Keratinocyte (primary cell): ENCODE data around the gene STOX2. TPM values are rescaled to one million over a fixed set of nuclear protein-coding genes. Genes with fewer than 3 reads are reported as not detected.

Source experiments
- DNase-seq: peaks from one replicate; pipeline ENCODE4 v3.0.0-alpha.2; 2011; ENCODE audit warnings: low read depth, missing footprints, low spot score
- FAIRE-seq: peaks from 2 replicates; lab custom pipeline; 2011; peaks lifted over from hg19 to GRCh38; lab: Jason Lieb, UNC
- H2AFZ ChIP-seq: 2 replicates; pipeline ENCODE4 v1.6.0; 2012; ENCODE audit warnings: low read length, control low read depth, inconsistent platforms; ENCODE audit not compliant: control insufficient read depth
- H3K27ac ChIP-seq: 2 replicates; pipeline ENCODE4 v1.5.1; 2011; ENCODE audit warnings: low read length; ENCODE audit not compliant: control insufficient read depth, insufficient read depth
- H3K27me3 ChIP-seq: 3 replicates; pipeline ENCODE4 v1.6.0; 2011; ENCODE audit warnings: low read length; ENCODE audit not compliant: control insufficient read depth, insufficient read depth; ENCODE audit errors: extremely low read depth
- H3K36me3 ChIP-seq, 2 experiments: 2 replicates in 1 of 2; 3 replicates in 1 of 2; pipeline ENCODE4 v1.5.1; 2011; ENCODE audit warnings: low read length in 2 of 2, mild to moderate bottlenecking in 1 of 2; ENCODE audit not compliant: control insufficient read depth in 2 of 2, insufficient read depth in 2 of 2; ENCODE audit errors: extremely low read depth in 1 of 2
- H3K4me1 ChIP-seq: 3 replicates; pipeline ENCODE4 v1.5.1; 2011; ENCODE audit warnings: low read length; ENCODE audit not compliant: control insufficient read depth, insufficient read depth; ENCODE audit errors: extremely low read depth
- H3K4me2 ChIP-seq: 3 replicates; pipeline ENCODE4 v1.6.0; 2011; ENCODE audit warnings: low read depth, low read length; ENCODE audit not compliant: control insufficient read depth, insufficient read depth; ENCODE audit errors: extremely low read depth
- H3K4me3 ChIP-seq, 3 experiments: fragments of 200-600 bp in 1 of 3; sonication (generic) in 1 of 3; 2 replicates in 2 of 3; 3 replicates in 1 of 3; pipeline ENCODE4 v1.5.1; 2011 to 2016; ENCODE audit warnings: low read length in 3 of 3, mild to moderate bottlenecking in 3 of 3, control low read depth in 2 of 3, inconsistent platforms in 1 of 3, low read depth in 1 of 3, mixed read lengths in 1 of 3, mixed run types in 1 of 3, moderate library complexity in 1 of 3; ENCODE audit not compliant: control insufficient read depth in 2 of 3, insufficient read depth in 2 of 3; ENCODE audit errors: extremely low read depth in 1 of 3
- H3K79me2 ChIP-seq: 2 replicates; pipeline ENCODE4 v1.6.0; 2012; ENCODE audit warnings: low read length; ENCODE audit not compliant: control insufficient read depth, insufficient read depth
- H3K9ac ChIP-seq: 3 replicates; pipeline ENCODE4 v1.6.0; 2011; ENCODE audit warnings: low read length; ENCODE audit not compliant: control insufficient read depth, insufficient read depth; ENCODE audit errors: extremely low read depth
- H3K9me1 ChIP-seq: 3 replicates; pipeline ENCODE4 v1.6.0; 2011; ENCODE audit warnings: low read length; ENCODE audit not compliant: control insufficient read depth, insufficient read depth; ENCODE audit errors: extremely low read depth
- H3K9me3 ChIP-seq: 2 replicates; pipeline ENCODE4 v1.5.1; 2012; ENCODE audit warnings: low read depth, low read length; ENCODE audit not compliant: control insufficient read depth
- H4K20me1 ChIP-seq: 3 replicates; pipeline ENCODE4 v1.6.0; 2011; ENCODE audit warnings: low read length; ENCODE audit not compliant: control insufficient read depth, insufficient read depth; ENCODE audit errors: extremely low read depth
- CTCF ChIP-seq, 3 experiments: IDR thresholded peaks in 1 of 3; conservative IDR thresholded peaks in 1 of 3; optimal IDR thresholded peaks in 1 of 3; 2 replicates in 2 of 3; 3 replicates in 1 of 3; pipeline versions ENCODE3 to v1.5.1; 2011; ENCODE audit warnings: low read length in 3 of 3, mild to moderate bottlenecking in 3 of 3, moderate library complexity in 2 of 3, control low read depth in 1 of 3, inconsistent platforms in 1 of 3; ENCODE audit not compliant: insufficient read depth in 2 of 3; ENCODE audit errors: extremely low read depth in 1 of 3
- EZH2 ChIP-seq: IDR thresholded peaks from one replicate; pipeline ENCODE4 v1.6.1; 2012; ENCODE audit warnings: inconsistent platforms, mild to moderate bottlenecking, low read length, moderate library complexity
- dilution Hi-C: fragments of 300-500 bp; cut with MboI; formaldehyde crosslinking; loops from one replicate; pipeline ENCODE4 v1.7.0; 2020; ENCODE audit warnings: low sequenced_read_pairs; ENCODE audit not compliant: extremely low pct_ligation_motif_present
- polyA plus RNA-seq, 5 experiments: library from polyadenylated mRNA; depleted of rRNA in 3 of 5; stranded (reverse) in 3 of 5; stranded (forward) in 1 of 5; unstranded in 1 of 5; fragments of >200 nt; gene quantifications; 1 replicate in 1 of 5; 2 replicates in 3 of 5; 3 replicates in 1 of 5; pipeline versions ENCODE4 v1.2.1 to v1.2.3, GENCODE V29; 2011 to 2012; ENCODE audit warnings: missing spikeins in 2 of 5, low read depth in 1 of 5, low replicate concordance in 1 of 5

STOX2 gene
- polyA plus RNA-seq, 1 donor (not counting 4 experiments of a cell fraction or from before 2014, with no cell fraction given): 1.6 TPM

DNA sequence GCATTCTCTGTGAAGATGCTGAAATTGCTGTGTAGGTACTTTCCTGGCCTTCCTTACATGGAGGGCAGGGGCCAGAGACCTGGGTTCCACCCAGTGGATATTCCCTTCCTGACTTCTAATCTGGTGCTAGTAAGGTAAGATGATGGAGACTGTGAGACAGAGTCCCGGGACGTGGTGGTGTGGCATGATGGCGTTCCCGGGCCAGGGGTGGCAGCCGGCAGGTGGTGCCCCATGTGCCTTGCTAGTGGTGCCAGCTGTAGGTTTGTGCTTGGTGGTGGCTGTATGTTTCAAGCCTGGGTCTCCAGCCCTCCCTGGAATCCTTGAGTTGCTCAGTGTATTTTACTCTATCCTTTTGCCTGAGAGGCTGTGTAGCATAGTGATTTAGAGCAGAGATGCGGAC, 10.9 kb downstream of the STOX2 start:
- H3K27me3 ChIP-seq: no peaks in the 10 kb centered on the region
- H3K36me3 ChIP-seq: no peaks in the 10 kb centered on the region
- H3K9ac ChIP-seq: no peak overlapping the region
- no peak overlapping the region for H2AFZ ChIP-seq
- no peaks in the 10 kb centered on the region for H3K9me1 ChIP-seq
- no peaks in the 10 kb centered on the region for H3K9me3 ChIP-seq
- no peak overlapping the region for H3K4me3 ChIP-seq
- H4K20me1 ChIP-seq: no peaks in the 10 kb centered on the region
- FAIRE-seq: no peak
- no peak overlapping the region for H3K4me2 ChIP-seq
- H3K27ac ChIP-seq: no peak overlapping the region
- dilution Hi-C loops: no loop called here
- no peak for DNase-seq
- no peaks in the 10 kb centered on the region for H3K79me2 ChIP-seq
- no peaks in the 10 kb centered on the region for H3K4me1 ChIP-seq
- no peak for TF ChIP-seq CTCF (optimal IDR thresholded peaks at IDR 0.05 in 1 of 3, IDR thresholded peaks at IDR 0.05 in 1 of 3, conservative IDR thresholded peaks at IDR 0.05 in 1 of 3; ENCODE audit: extremely low read depth in 1 of 3, insufficient read depth in 2 of 3, low read length in 3 of 3)

GRCh38 chr4:183918696-183919095, 13.6 kb downstream of the STOX2 start:
- Histone ChIP-seq H3K9ac (no peak overlapping the region), H3K27me3 (no peaks in the 10 kb centered on the region), H3K4me3 (no peak overlapping the region), H2AFZ (no peak overlapping the region), H4K20me1 (no peaks in the 10 kb centered on the region), H3K9me3 (no peaks in the 10 kb centered on the region), H3K4me2 (no peak overlapping the region), H3K36me3 (no peaks in the 10 kb centered on the region), H3K27ac (no peak overlapping the region), H3K79me2 (no peaks in the 10 kb centered on the region), H3K9me1 (no peaks in the 10 kb centered on the region), H3K4me1 (no peaks in the 10 kb centered on the region)
- no peak for TF ChIP-seq CTCF (optimal IDR thresholded peaks at IDR 0.05 in 1 of 3, IDR thresholded peaks at IDR 0.05 in 1 of 3, conservative IDR thresholded peaks at IDR 0.05 in 1 of 3; ENCODE audit: extremely low read depth in 1 of 3, insufficient read depth in 2 of 3, low read length in 3 of 3)
- TF ChIP-seq EZH2: no peak
- DNase-seq (no peak), FAIRE-seq (no peak)
- dilution Hi-C loops: no loop called here
